Endothelial cell of umbilical vein (primary cell): ENCODE results near the gene NETO1. TPM values are rescaled to one million over a fixed set of nuclear protein-coding genes. Genes with fewer than 3 reads are reported as not detected.

Experiments
- BruUV-seq: library from RNA; stranded (reverse); fragments of 400-500 nt; replicated peaks from 2 replicates; lab custom pipeline; 2021; lab: Mats Ljungman, UMichigan
- CTCF ChIA-PET: fragments of 300-600, 350-600 bp; sonication (Branson Sonifier 250); formaldehyde crosslinking; loops from one replicate; lab custom pipeline; 2021; ENCODE audit warnings: antibody characterized with exemption, inconsistent platforms; lab: Charles Lee
- POLR2A ChIA-PET: fragments of 300-600, 350-600 bp; sonication (Branson Sonifier 250); formaldehyde crosslinking; loops from one replicate; lab custom pipeline; 2021; ENCODE audit warnings: antibody characterized with exemption, inconsistent platforms; lab: Charles Lee
- DNase-seq: peaks from one replicate; pipeline ENCODE4 v3.0.0-alpha.2; 2011; ENCODE audit warnings: low read depth, low spot score
- FAIRE-seq: peaks from 2 replicates; lab custom pipeline; 2011; peaks lifted over from hg19 to GRCh38; lab: Jason Lieb, UNC
- H2AFZ ChIP-seq: 2 replicates; pipeline ENCODE4 v1.6.0; 2012; ENCODE audit warnings: low read depth, low read length, control low read depth, inconsistent platforms
- H3K27ac ChIP-seq: 2 replicates; pipeline ENCODE4 v1.5.1; 2011; ENCODE audit warnings: low read depth, mild to moderate bottlenecking, control low read depth, low read length, moderate library complexity; ENCODE audit not compliant: insufficient read depth
- H3K27me3 ChIP-seq, 2 experiments: 2 replicates each; pipeline versions ENCODE4 v1.6.0 to v1.6.1; 2011; ENCODE audit warnings: low read length in 2 of 2, mixed read lengths in 1 of 2; ENCODE audit not compliant: control insufficient read depth in 2 of 2, insufficient read depth in 2 of 2
- H3K36me3 ChIP-seq, 2 experiments: 2 replicates in 1 of 2; 3 replicates in 1 of 2; pipeline ENCODE4 v1.5.1; 2011; ENCODE audit warnings: low read length in 2 of 2, mild to moderate bottlenecking in 1 of 2, moderate library complexity in 1 of 2; ENCODE audit not compliant: control insufficient read depth in 2 of 2, insufficient read depth in 2 of 2; ENCODE audit errors: extremely low read depth in 1 of 2
- H3K4me1 ChIP-seq: 3 replicates; pipeline ENCODE4 v1.5.1; 2011; ENCODE audit warnings: mild to moderate bottlenecking, low read length; ENCODE audit not compliant: control insufficient read depth, insufficient read depth; ENCODE audit errors: extremely low read depth
- H3K4me2 ChIP-seq: 2 replicates; pipeline ENCODE4 v1.6.1; 2011; ENCODE audit warnings: low read length, control low read depth, mixed read lengths; ENCODE audit not compliant: insufficient read depth
- H3K4me3 ChIP-seq, 3 experiments: fragments of 200-600 bp in 1 of 3; sonication (generic), shearing (Covaris generic) in 1 of 3; replicated peaks in 1 of 3; 2 replicates each; pipeline ENCODE4 v1.5.1; 2011 to 2016; ENCODE audit warnings: control low read depth in 3 of 3, low read length in 3 of 3, mild to moderate bottlenecking in 2 of 3, inconsistent platforms in 1 of 3, low read depth in 1 of 3, moderate library complexity in 1 of 3; ENCODE audit not compliant: insufficient read depth in 1 of 3
- H3K79me2 ChIP-seq: 2 replicates; pipeline ENCODE4 v1.6.0; 2012; ENCODE audit warnings: low read length, inconsistent platforms; ENCODE audit not compliant: control insufficient read depth, insufficient read depth
- H3K9ac ChIP-seq: replicated peaks from 2 replicates; pipeline ENCODE3; 2011; ENCODE audit warnings: low read length, control low read depth; ENCODE audit not compliant: insufficient read depth; ENCODE audit errors: extremely low read depth
- H3K9me1 ChIP-seq: replicated peaks from 3 replicates; pipeline ENCODE4 v1.6.0; 2011; ENCODE audit warnings: mild to moderate bottlenecking, low read length; ENCODE audit not compliant: control insufficient read depth, insufficient read depth; ENCODE audit errors: extremely low read depth
- H3K9me3 ChIP-seq: replicated peaks from 2 replicates; pipeline ENCODE4 v1.5.1; 2012; ENCODE audit warnings: low read length, inconsistent platforms; ENCODE audit not compliant: control insufficient read depth, insufficient read depth
- H4K20me1 ChIP-seq: replicated peaks from 2 replicates; pipeline ENCODE3; 2011; ENCODE audit warnings: mild to moderate bottlenecking, low read length; ENCODE audit not compliant: control insufficient read depth, insufficient read depth; ENCODE audit errors: extremely low read depth
- EZH2 ChIP-seq: IDR thresholded peaks from 2 replicates; pipeline ENCODE4 v1.6.1; 2012; ENCODE audit warnings: borderline replicate concordance, low read depth, mild to moderate bottlenecking, moderate library complexity, low read length, inconsistent platforms; ENCODE audit not compliant: severe bottlenecking
- FOS ChIP-seq: IDR thresholded peaks from 2 replicates; pipeline ENCODE4 v1.6.1; 2011; ENCODE audit warnings: mild to moderate bottlenecking, low read length, moderate library complexity, borderline replicate concordance; ENCODE audit not compliant: insufficient read depth
- GATA2 ChIP-seq: IDR thresholded peaks from 2 replicates; pipeline ENCODE4 v1.7.0; 2011; ENCODE audit warnings: low read depth, mild to moderate bottlenecking, moderate library complexity, mixed read lengths, low read length; ENCODE audit not compliant: insufficient read length, insufficient read depth
- JUN ChIP-seq: IDR thresholded peaks from 2 replicates; pipeline ENCODE4 v1.6.1; 2011; ENCODE audit warnings: borderline replicate concordance, low read depth; ENCODE audit not compliant: insufficient read length, insufficient read depth
- MAX ChIP-seq: IDR thresholded peaks from 2 replicates; pipeline ENCODE4 v1.6.1; 2011; ENCODE audit not compliant: insufficient read depth, insufficient read length
- MYC ChIP-seq: IDR thresholded peaks from one replicate; pipeline ENCODE4 v1.6.1; 2011; ENCODE audit warnings: mild to moderate bottlenecking, low read depth, low read length
- POLR2A ChIP-seq: IDR thresholded peaks from 2 replicates; pipeline ENCODE4 v1.6.1; 2012; ENCODE audit warnings: low read depth, mild to moderate bottlenecking, control low read depth, low read length
- POLR2AphosphoS5 ChIP-seq: IDR thresholded peaks from 2 replicates; pipeline ENCODE4 v1.6.1; 2012; ENCODE audit warnings: low read depth, mild to moderate bottlenecking, control low read depth, low read length, moderate library complexity; ENCODE audit not compliant: insufficient read depth
- dilution Hi-C: fragments of 300-500 bp; cut with MboI; formaldehyde crosslinking; loops from one replicate; pipeline ENCODE4 v1.15.0; 2019; ENCODE audit warnings: low sequenced_read_pairs; ENCODE audit not compliant: extremely low pct_ligation_motif_present
- intact Hi-C: fragments of 100-400 bp; cut with micrococcal nuclease; formaldehyde crosslinking; loops from one replicate; pipeline ENCODE4 v1.10.0; 2022
- polyA plus RNA-seq, 4 experiments: library from polyadenylated mRNA; depleted of rRNA in 3 of 4; stranded (reverse) in 3 of 4; unstranded in 1 of 4; fragments of >200 nt; gene quantifications; 2 replicates each; pipeline versions ENCODE4 v1.2.1 to v1.2.3, GENCODE V29; 2011 to 2012; ENCODE audit warnings: missing spikeins in 1 of 4
- total RNA-seq: library from RNA; stranded (reverse); gene quantifications from 2 replicates; pipeline ENCODE4 v1.2.3, GENCODE V29; 2021
- TF ChIP-seq, protein P1 (sequence below), 2 donors: IDR thresholded peaks; 1 replicate in 1 of 2; 2 replicates in 1 of 2; pipeline ENCODE4 v1.5.1; 2011; ENCODE audit warnings: low read length in 2 of 2, mild to moderate bottlenecking in 2 of 2, moderate library complexity in 2 of 2, control low read depth in 1 of 2, inconsistent platforms in 1 of 2, low read depth in 1 of 2; ENCODE audit not compliant: insufficient read depth in 1 of 2; ENCODE audit errors: extremely low read depth in 1 of 2

The NETO1 gene
- total and polyA plus RNA-seq, 2 donors (not counting 3 experiments of a cell fraction or from before 2014, with no cell fraction given) = not detected

DNA sequence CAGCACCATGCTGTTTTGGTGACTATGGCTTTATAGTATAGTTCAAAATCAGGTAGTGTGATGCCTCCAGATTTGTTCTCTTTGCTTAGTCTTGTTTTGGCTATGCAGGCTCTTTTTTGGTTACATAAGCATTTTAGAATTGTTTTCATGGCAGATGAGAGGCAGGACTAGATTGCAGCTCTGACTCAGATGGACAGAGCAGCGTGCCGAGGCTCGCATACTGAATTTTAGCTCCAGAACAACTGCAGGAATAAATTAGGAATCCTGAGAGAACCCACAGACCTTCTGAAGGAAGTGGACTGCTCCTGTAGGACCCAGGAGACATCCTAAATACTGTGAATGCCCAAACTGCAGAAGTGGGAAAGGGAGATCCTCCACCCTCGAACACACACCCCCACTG, 141.6 kb downstream of the NETO1 start:
- Histone ChIP-seq H2AFZ (no peak overlapping the region), H3K4me3 (no peak overlapping the region), H3K27me3 (no peaks in the 10 kb centered on the region), H3K79me2 (no peaks in the 10 kb centered on the region), H3K27ac (no peak overlapping the region), H3K9me1 (no peaks in the 10 kb centered on the region), H4K20me1 (no peaks in the 10 kb centered on the region), H3K36me3 (no peaks in the 10 kb centered on the region), H3K9me3 (peaks cover 4% of the 10 kb centered on the region), H3K4me2 (no peak overlapping the region), H3K4me1 (no peaks in the 10 kb centered on the region), H3K9ac (no peak overlapping the region)
- TF ChIP-seq GATA2 = no peak
- TF ChIP-seq, protein P1, sequence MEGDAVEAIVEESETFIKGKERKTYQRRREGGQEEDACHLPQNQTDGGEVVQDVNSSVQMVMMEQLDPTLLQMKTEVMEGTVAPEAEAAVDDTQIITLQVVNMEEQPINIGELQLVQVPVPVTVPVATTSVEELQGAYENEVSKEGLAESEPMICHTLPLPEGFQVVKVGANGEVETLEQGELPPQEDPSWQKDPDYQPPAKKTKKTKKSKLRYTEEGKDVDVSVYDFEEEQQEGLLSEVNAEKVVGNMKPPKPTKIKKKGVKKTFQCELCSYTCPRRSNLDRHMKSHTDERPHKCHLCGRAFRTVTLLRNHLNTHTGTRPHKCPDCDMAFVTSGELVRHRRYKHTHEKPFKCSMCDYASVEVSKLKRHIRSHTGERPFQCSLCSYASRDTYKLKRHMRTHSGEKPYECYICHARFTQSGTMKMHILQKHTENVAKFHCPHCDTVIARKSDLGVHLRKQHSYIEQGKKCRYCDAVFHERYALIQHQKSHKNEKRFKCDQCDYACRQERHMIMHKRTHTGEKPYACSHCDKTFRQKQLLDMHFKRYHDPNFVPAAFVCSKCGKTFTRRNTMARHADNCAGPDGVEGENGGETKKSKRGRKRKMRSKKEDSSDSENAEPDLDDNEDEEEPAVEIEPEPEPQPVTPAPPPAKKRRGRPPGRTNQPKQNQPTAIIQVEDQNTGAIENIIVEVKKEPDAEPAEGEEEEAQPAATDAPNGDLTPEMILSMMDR (IDR thresholded peaks at IDR 0.05; ENCODE audit: extremely low read depth in 1 of 2, insufficient read depth in 1 of 2, low read depth in 1 of 2, low read length in 2 of 2) = no peak
- TF ChIP-seq JUN = no peak
- no peak for TF ChIP-seq POLR2A
- TF ChIP-seq POLR2AphosphoS5 = no peak
- TF ChIP-seq FOS = no peak
- TF ChIP-seq EZH2 = no peak
- no peak for TF ChIP-seq MYC
- no peak for TF ChIP-seq MAX
- intact Hi-C loops = no loop called here
- ChIA-PET POLR2A (no interaction called here), CTCF (no interaction called here)
- no peak for FAIRE-seq
- no TSS peak for BruUV-seq
- DNase-seq = no peak
- dilution Hi-C loops = no loop called here
